ENCODE results near the gene BTNL3. TPM values are rescaled to one million over a fixed set of nuclear protein-coding genes. Genes with fewer than 3 reads are reported as not detected.

BTNL3 gene
- total RNA-seq, 6 experiments from 2014 or later = not detected

GRCh38 chr5:181036816-181037364 is 48.2 kb downstream of the BTNL3 start:
- Mint-ChIP-seq H3K4me3 (no peak overlapping the region), H3K4me1 (ENCODE audit: low read depth) (no peaks in the 10 kb centered on the region), H3K27me3 (ENCODE audit: insufficient read depth) (peaks cover 13% of the 10 kb centered on the region), H3K9me3 (peaks cover 8% of the 10 kb centered on the region), H3K36me3 (ENCODE audit: low read depth) (peaks cover 3% of the 10 kb centered on the region), H3K27ac (no peak overlapping the region)
- no peak for DNase-seq
- no peak for TF ChIP-seq CTCF (IDR thresholded peaks at IDR 0.05)

GRCh38 chr5:181037365-181037861 is 48.8 kb downstream of the BTNL3 start:
- peaks cover 15% of the 10 kb centered on the region for H3K27me3 Mint-ChIP-seq (ENCODE audit: insufficient read depth)
- H3K36me3 Mint-ChIP-seq (ENCODE audit: low read depth) = no peaks in the 10 kb centered on the region
- no peaks in the 10 kb centered on the region for H3K4me1 Mint-ChIP-seq (ENCODE audit: low read depth)
- no peak for DNase-seq
- no peak for TF ChIP-seq CTCF (IDR thresholded peaks at IDR 0.05)
- no peak overlapping the region for H3K4me3 Mint-ChIP-seq
- H3K27ac Mint-ChIP-seq = no peak overlapping the region
- H3K9me3 Mint-ChIP-seq = peaks cover 5% of the 10 kb centered on the region; the same call in 1 of the 2 replicates

GRCh38 chr5:181039471-181039870 is 50.8 kb downstream of the BTNL3 start:
- DNase-seq = no peak
- H3K4me1 Mint-ChIP-seq (ENCODE audit: low read depth) = no peaks in the 10 kb centered on the region
- H3K9me3 Mint-ChIP-seq = no peaks in the 10 kb centered on the region
- peaks cover 20% of the 10 kb centered on the region for H3K27me3 Mint-ChIP-seq (ENCODE audit: insufficient read depth)
- no peaks in the 10 kb centered on the region for H3K36me3 Mint-ChIP-seq (ENCODE audit: low read depth)
- no peak overlapping the region for H3K27ac Mint-ChIP-seq
- no peak overlapping the region for H3K4me3 Mint-ChIP-seq
- no peak for TF ChIP-seq CTCF (IDR thresholded peaks at IDR 0.05)

GRCh38 chr5:181039931-181040630 is 51.4 kb downstream of the BTNL3 start, which contains the start of gene BTNL9:
Gene BTNL9, plus strand, starts transcription at chr5:181040266. Its CDS starts 5,224 bp downstream, at chr5:181045490.
- Mint-ChIP-seq H3K27me3 (ENCODE audit: insufficient read depth) (peaks cover 20% of the 10 kb centered on the region), H3K9me3 (no peaks in the 10 kb centered on the region), H3K4me3 (no peak within 1 kb of the TSS), H3K4me1 (ENCODE audit: low read depth) (no peaks in the 10 kb centered on the region), H3K36me3 (ENCODE audit: low read depth) (no peaks in the 10 kb centered on the region), H3K27ac (no peak within 1 kb of the TSS)
- no peak for DNase-seq
- TF ChIP-seq CTCF (IDR thresholded peaks at IDR 0.05) = no peak

- Mint-ChIP-seq H3K4me1 (ENCODE audit: low read depth) (no peaks in the 10 kb centered on the region), H3K27me3 (ENCODE audit: insufficient read depth) (peaks cover 20% of the 10 kb centered on the region), H3K9me3 (no peaks in the 10 kb centered on the region), H3K4me3 (no peak overlapping the region), H3K36me3 (ENCODE audit: low read depth) (no peaks in the 10 kb centered on the region), H3K27ac (no peak overlapping the region)
- no peak for TF ChIP-seq CTCF (IDR thresholded peaks at IDR 0.05)
- no peak for DNase-seq
Observed at GRCh38 chr5:181040631-181040945, 51.9 kb downstream of the BTNL3 start.
